HepG2 (cell line): ENCODE results near the gene HNRNPA2B1. TPM values are rescaled to one million over a fixed set of nuclear protein-coding genes. Genes with fewer than 3 reads are reported as not detected.
"Not testable (repeated sequence)": the region's sequence is repeated elsewhere in the genome, so short reads cannot be mapped to it uniquely, and the experiment has no call there.

Experiments
- ATAC-seq: fragments of 200-7000 bp; cut with Tn5 transposase; 3 replicates; pipeline ENCODE4 v1.9.1; 2020; ENCODE audit warnings: mild to moderate bottlenecking, moderate library complexity
- BruUV-seq: library from RNA; stranded (reverse); fragments of 400-500 nt; replicated peaks from 2 replicates; lab custom pipeline; 2021; lab: Mats Ljungman, UMichigan
- CTCF ChIA-PET: fragments of 300-600 bp; formaldehyde crosslinking; extraction: SDS; loops from one replicate; lab custom pipeline; 2021; ENCODE audit warnings: low total read pairs, inconsistent platforms, low intra/inter-chr PET ratio; lab: Yijun Ruan, JAX
- POLR2A ChIA-PET: fragments of 350-600 bp; sonication (Branson Sonifier 250); formaldehyde crosslinking; loops from one replicate; lab custom pipeline; 2020; ENCODE audit warnings: antibody characterized with exemption, inconsistent platforms; lab: Yijun Ruan, JAX
- DNase-seq: peaks from one replicate; pipeline ENCODE4 v3.0.0-alpha.2; 2015; ENCODE audit warnings: low spot score
- FAIRE-seq: peaks from 3 replicates; lab custom pipeline; 2011; peaks lifted over from hg19 to GRCh38; lab: Jason Lieb, UNC
- H2AFZ ChIP-seq: one replicate; pipeline ENCODE4 v1.6.1; 2011; ENCODE audit warnings: low read length, inconsistent platforms
- H3K27ac ChIP-seq: fragments of 300-600 bp; 3 replicates; pipeline ENCODE4 v1.8.0; 2011; ENCODE audit warnings: mixed run types, mild to moderate bottlenecking, mixed read lengths, low read length, inconsistent platforms; ENCODE audit not compliant: insufficient read depth; ENCODE audit errors: extremely low read length
- H3K27me3 ChIP-seq, 2 experiments: fragments of 200-600 bp in 1 of 2; 2 replicates in 1 of 2; 3 replicates in 1 of 2; pipeline versions ENCODE4 v1.6.0 to v1.8.0; 2011; ENCODE audit warnings: low read length in 2 of 2, mild to moderate bottlenecking in 2 of 2, moderate library complexity in 2 of 2, inconsistent platforms in 1 of 2; ENCODE audit not compliant: insufficient read depth in 2 of 2, control insufficient read depth in 1 of 2
- H3K36me3 ChIP-seq, 2 experiments: fragments of 200-600 bp in 1 of 2; replicated peaks in 1 of 2; 2 replicates in 1 of 2; 3 replicates in 1 of 2; pipeline versions ENCODE4 v1.5.1 to v1.8.0; 2011; ENCODE audit warnings: low read length in 2 of 2, inconsistent platforms in 1 of 2; ENCODE audit not compliant: insufficient read depth in 2 of 2, control insufficient read depth in 1 of 2
- H3K4me1 ChIP-seq: 2 replicates; pipeline ENCODE4 v1.5.1; 2012; ENCODE audit warnings: low read length, inconsistent platforms; ENCODE audit not compliant: insufficient read depth
- H3K4me2 ChIP-seq: 2 replicates; pipeline ENCODE4 v1.6.0; 2011; ENCODE audit warnings: low read depth, low read length, inconsistent platforms
- H3K4me3 ChIP-seq, 3 experiments: fragments of 200-600 bp in 1 of 3; sonication (generic), shearing (Covaris generic) in 1 of 3; replicated peaks in 1 of 3; 2 replicates each; pipeline ENCODE4 v1.5.1; 2011 to 2016; ENCODE audit warnings: low read length in 3 of 3, inconsistent platforms in 2 of 3, low read depth in 2 of 3, mild to moderate bottlenecking in 2 of 3, control low read depth in 1 of 3, mixed read lengths in 1 of 3; ENCODE audit not compliant: insufficient read depth in 1 of 3
- H3K79me2 ChIP-seq: one replicate; pipeline ENCODE4 v1.6.1; 2011; ENCODE audit warnings: low read length, inconsistent platforms; ENCODE audit not compliant: insufficient read depth
- H3K9ac ChIP-seq: 2 replicates; pipeline ENCODE4 v1.6.0; 2011; ENCODE audit warnings: mild to moderate bottlenecking, low read depth, low read length, inconsistent platforms; ENCODE audit not compliant: insufficient read depth
- H3K9me3 ChIP-seq: 2 replicates; pipeline ENCODE4 v1.5.1; 2012; ENCODE audit warnings: mild to moderate bottlenecking, low read length
- H4K20me1 ChIP-seq: 2 replicates; pipeline ENCODE4 v1.6.0; 2011; ENCODE audit warnings: inconsistent platforms, mild to moderate bottlenecking, low read length, moderate library complexity; ENCODE audit not compliant: insufficient read depth
- HOXA7 ChIP-seq: sonication (generic); formaldehyde crosslinking; IDR thresholded peaks from 2 replicates; pipeline ENCODE4 v1.8.1; 2022; ENCODE audit warnings: mild to moderate bottlenecking, missing genetic modification reagents, moderate library complexity
- KAT2B ChIP-seq: fragments of 150-350 bp; IDR thresholded peaks from 2 replicates; pipeline ENCODE4 v1.6.1; 2014; ENCODE audit warnings: low read depth, low read length, borderline replicate concordance
- MTA1 ChIP-seq: sonication (generic); formaldehyde crosslinking; IDR thresholded peaks from 2 replicates; pipeline ENCODE4 v1.4.0; 2020; ENCODE audit warnings: missing genetic modification reagents, mild to moderate bottlenecking, borderline replicate concordance
- RAD51 ChIP-seq: fragments of 450-650 bp; IDR thresholded peaks from 2 replicates; pipeline ENCODE4 v1.6.1; 2016; ENCODE audit warnings: borderline replicate concordance
- REPIN1 ChIP-seq: sonication (generic); formaldehyde crosslinking; IDR thresholded peaks from 2 replicates; pipeline ENCODE4 v1.8.0; 2022; ENCODE audit warnings: missing genetic modification reagents, low read depth, mild to moderate bottlenecking, borderline replicate concordance
- SAP130 ChIP-seq: IDR thresholded peaks from 2 replicates; pipeline ENCODE4 v1.6.1; 2016; ENCODE audit warnings: low read depth
- SPEN ChIP-seq: sonication (generic); formaldehyde crosslinking; IDR thresholded peaks from 2 replicates; pipeline ENCODE4 v1.5.1; 2020; ENCODE audit warnings: low read depth, mild to moderate bottlenecking, missing genetic modification reagents
- XRCC5 ChIP-seq: fragments of 200-400 bp; formaldehyde crosslinking; optimal IDR thresholded peaks from 2 replicates; pipeline ENCODE3; 2017; ENCODE audit warnings: mild to moderate bottlenecking, low read length
- ZIK1 ChIP-seq: sonication (generic); formaldehyde crosslinking; IDR thresholded peaks from 2 replicates; pipeline ENCODE4 v1.5.0; 2020; ENCODE audit warnings: mild to moderate bottlenecking, low read depth, missing genetic modification reagents, borderline replicate concordance
- ZKSCAN8 ChIP-seq: IDR thresholded peaks from 2 replicates; pipeline ENCODE4 v1.6.1; 2016; ENCODE audit warnings: borderline replicate concordance, missing genetic modification reagents, missing compliant biosample characterization
- ZNF12 ChIP-seq: sonication (generic); formaldehyde crosslinking; IDR thresholded peaks from 2 replicates; pipeline ENCODE4 v1.5.0; 2020; ENCODE audit warnings: missing genetic modification reagents
- ZNF30 ChIP-seq: sonication (generic); formaldehyde crosslinking; IDR thresholded peaks from 2 replicates; pipeline ENCODE4 v1.5.0; 2020; ENCODE audit warnings: mild to moderate bottlenecking, missing genetic modification reagents
- ZNF432 ChIP-seq: sonication (generic); formaldehyde crosslinking; IDR thresholded peaks from 2 replicates; pipeline ENCODE4 v1.5.0; 2020; ENCODE audit warnings: missing genetic modification reagents, mild to moderate bottlenecking, borderline replicate concordance
- ZNF891 ChIP-seq: sonication (generic); formaldehyde crosslinking; IDR thresholded peaks from 2 replicates; pipeline ENCODE4 v1.5.0; 2020; ENCODE audit warnings: mild to moderate bottlenecking, missing genetic modification reagents
- WGBS: methylation state at CpG from one replicate; pipeline ENCODE4 v1.1.6; 2017; ENCODE audit warnings: low lambda C conversion rate; 5-methylcytosine and 5-hydroxymethylcytosine counted together
- in situ Hi-C: cut with HindIII; loops from 2 replicates; pipeline ENCODE4 v1.10.0; 2017; ENCODE audit warnings: low pct_unique_long_range_greater_than_20kb; ENCODE audit not compliant: extremely low pct_ligation_motif_present
- intact Hi-C: fragments of 100-400 bp; cut with micrococcal nuclease; formaldehyde crosslinking; loops from one replicate; pipeline ENCODE4 v1.10.0; 2022; ENCODE audit not compliant: unreplicated experiment
- polyA plus RNA-seq, 8 experiments: library from polyadenylated mRNA; depleted of rRNA in 3 of 8; stranded (reverse) in 7 of 8; unstranded in 1 of 8; fragments of >200 nt; fragmentation: Illumina TruSeq in 4 of 8; extraction: Trizol in 4 of 8; gene quantifications; 2 replicates each; pipeline versions ENCODE4 v1.2.1 to v1.2.3, GENCODE V29; 2011 to 2016; ENCODE audit warnings: low read depth in 4 of 8, missing spikeins in 1 of 8, mixed read lengths in 1 of 8; ENCODE audit not compliant: insufficient read depth in 1 of 8
- total RNA-seq, 5 experiments: library from RNA; depleted of rRNA; stranded (reverse); fragments of >200 nt; fragmentation: Illumina TruSeq; extraction: Trizol; gene quantifications; 2 replicates each; pipeline ENCODE4 v1.2.3, GENCODE V29; 2016; ENCODE audit warnings: low read depth in 1 of 5
- TF ChIP-seq, protein P1 (sequence below): sonication (generic); formaldehyde crosslinking; IDR thresholded peaks from 2 replicates; pipeline ENCODE4 v1.4.0; 2020; ENCODE audit warnings: mild to moderate bottlenecking, missing genetic modification reagents
- TF ChIP-seq, protein P2 (sequence below): sonication (generic); formaldehyde crosslinking; IDR thresholded peaks from 2 replicates; pipeline ENCODE4 v1.8.1; 2023; ENCODE audit warnings: mild to moderate bottlenecking, missing genetic modification reagents

Gene HNRNPA2B1
- total and polyA plus RNA-seq, 2 of the 13 experiments (the other 11 are each of a cell fraction or from before 2014, with no cell fraction given), result 193 to 412 TPM

DNA sequence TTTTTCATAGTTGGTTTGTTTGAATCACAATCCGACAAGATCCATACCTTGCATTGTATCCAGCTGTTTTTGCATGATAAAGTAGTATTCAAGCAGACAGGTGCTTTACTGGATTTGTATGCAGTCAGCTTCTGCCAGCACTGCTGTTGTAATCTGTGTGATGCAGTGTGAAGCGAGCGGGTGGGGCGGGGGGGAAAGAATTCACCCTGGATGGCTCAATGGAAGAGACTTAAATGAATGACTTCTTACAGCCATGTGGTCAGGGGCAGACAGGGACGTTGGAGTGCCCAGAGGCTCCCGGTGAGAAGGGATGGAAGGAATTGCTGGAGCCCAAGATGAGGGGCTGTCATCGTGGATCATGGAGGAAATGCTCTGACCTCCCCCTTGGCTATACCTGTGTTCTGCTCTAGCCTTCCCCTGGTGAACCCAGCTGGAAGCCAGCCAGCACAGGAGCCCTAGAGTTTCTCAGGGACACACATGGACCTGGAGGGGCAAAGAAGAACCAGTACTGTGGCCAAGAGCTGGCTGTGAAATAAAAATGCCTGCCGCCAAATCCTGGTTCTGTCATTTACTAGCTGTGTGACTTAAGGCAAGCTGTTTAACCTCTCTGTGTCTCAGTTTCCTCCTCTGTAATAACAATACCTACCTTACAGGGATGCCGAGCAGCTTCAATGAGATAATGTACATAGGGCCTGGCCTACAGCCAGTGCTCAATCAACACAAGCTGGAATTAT lies 34.4 kb downstream of the HNRNPA2B1 start:
- Histone ChIP-seq H3K27ac (no peak overlapping the region), H4K20me1 (no peaks in the 10 kb centered on the region), H3K4me1 (no peaks in the 10 kb centered on the region), H3K36me3 (no peaks in the 10 kb centered on the region), H3K4me3 (no peak overlapping the region), H3K9me3 (no peaks in the 10 kb centered on the region), H3K27me3 (no peaks in the 10 kb centered on the region), H3K9ac (no peak overlapping the region), H3K79me2 (no peaks in the 10 kb centered on the region), H2AFZ (no peak overlapping the region), H3K4me2 (no peak overlapping the region)
- no peak for DNase-seq
- no peak for FAIRE-seq
- CTCF ChIA-PET, result no interaction called here
- no peak for ATAC-seq
- intact Hi-C loops, result no loop called here
- POLR2A ChIA-PET, result no interaction called here
- TF ChIP-seq, protein P1, sequence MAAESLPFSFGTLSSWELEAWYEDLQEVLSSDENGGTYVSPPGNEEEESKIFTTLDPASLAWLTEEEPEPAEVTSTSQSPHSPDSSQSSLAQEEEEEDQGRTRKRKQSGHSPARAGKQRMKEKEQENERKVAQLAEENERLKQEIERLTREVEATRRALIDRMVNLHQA, result no peak
- no peak for TF ChIP-seq XRCC5
- no peak for TF ChIP-seq KAT2B
- TF ChIP-seq RAD51, result no peak
- TF ChIP-seq SAP130, result no peak
- TF ChIP-seq REPIN1 (CRISPR knock-in tag), result no peak
- TF ChIP-seq SPEN, result no peak
- TF ChIP-seq ZNF30 (CRISPR knock-in tag), result no peak
- TF ChIP-seq ZIK1 (CRISPR knock-in tag), result no peak
- TF ChIP-seq HOXA7 (CRISPR knock-in tag), result no peak
- TF ChIP-seq ZNF12 (CRISPR knock-in tag), result no peak
- no peak for TF ChIP-seq ZNF432 (CRISPR knock-in tag)
- TF ChIP-seq ZKSCAN8 (CRISPR knock-in tag), result no peak
- TF ChIP-seq, protein P2, sequence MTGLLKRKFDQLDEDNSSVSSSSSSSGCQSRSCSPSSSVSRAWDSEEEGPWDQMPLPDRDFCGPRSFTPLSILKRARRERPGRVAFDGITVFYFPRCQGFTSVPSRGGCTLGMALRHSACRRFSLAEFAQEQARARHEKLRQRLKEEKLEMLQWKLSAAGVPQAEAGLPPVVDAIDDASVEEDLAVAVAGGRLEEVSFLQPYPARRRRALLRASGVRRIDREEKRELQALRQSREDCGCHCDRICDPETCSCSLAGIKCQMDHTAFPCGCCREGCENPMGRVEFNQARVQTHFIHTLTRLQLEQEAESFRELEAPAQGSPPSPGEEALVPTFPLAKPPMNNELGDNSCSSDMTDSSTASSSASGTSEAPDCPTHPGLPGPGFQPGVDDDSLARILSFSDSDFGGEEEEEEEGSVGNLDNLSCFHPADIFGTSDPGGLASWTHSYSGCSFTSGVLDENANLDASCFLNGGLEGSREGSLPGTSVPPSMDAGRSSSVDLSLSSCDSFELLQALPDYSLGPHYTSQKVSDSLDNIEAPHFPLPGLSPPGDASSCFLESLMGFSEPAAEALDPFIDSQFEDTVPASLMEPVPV, result no peak
- no peak for TF ChIP-seq MTA1 (CRISPR knock-in tag)
- TF ChIP-seq ZNF891, result no peak
- BruUV-seq, result no TSS peak
- WGBS, result 92% methylated on average over 9 of the region's 9 CpGs
- in situ Hi-C loops, result no loop called here

DNA sequence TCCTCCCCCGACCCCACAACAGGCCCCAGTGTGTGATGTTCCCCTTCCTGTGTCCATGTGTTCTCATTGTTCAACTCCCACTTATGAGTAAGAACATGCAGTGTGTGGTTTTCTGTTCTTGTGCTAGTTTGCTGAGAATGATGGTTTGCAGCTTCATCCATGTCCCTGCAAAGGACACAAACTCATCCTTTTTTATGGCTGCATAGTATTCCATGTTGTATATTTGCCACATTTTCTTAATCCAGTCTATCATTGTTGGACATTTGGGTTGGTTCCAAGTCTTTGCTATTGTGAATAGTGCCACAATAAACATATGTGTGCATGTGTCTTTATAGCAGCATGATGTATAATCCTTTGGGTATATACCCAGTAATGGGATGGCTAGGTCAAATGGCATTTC lies 36.7 kb downstream of the HNRNPA2B1 start:
- 76% methylated on average over 1 of the region's 1 CpG for WGBS
- in situ Hi-C loops, H3K27me3 ChIP-seq, H3K9ac ChIP-seq, H3K9me3 ChIP-seq, H4K20me1 ChIP-seq, H3K4me3 ChIP-seq, CTCF ChIA-PET, ATAC-seq, H2AFZ ChIP-seq, POLR2A ChIA-PET, H3K27ac ChIP-seq, H3K36me3 ChIP-seq, intact Hi-C loops, DNase-seq, FAIRE-seq, H3K79me2 ChIP-seq, H3K4me2 ChIP-seq, BruUV-seq: not testable (repeated sequence)
- peaks cover 18% of the 10 kb centered on the region for H3K4me1 ChIP-seq
